GM10248 (cell line): ENCODE results near the gene OSTN.

Experiments
- CTCF ChIA-PET: fragments of 300-600 bp; sonication (Branson Sonifier 250); formaldehyde crosslinking; extraction: SDS; loops from one replicate; lab custom pipeline; 2021; ENCODE audit warnings: antibody characterized with exemption; lab: Yijun Ruan, JAX
- POLR2A ChIA-PET: fragments of 350-650 bp; sonication (Branson Sonifier 250); formaldehyde crosslinking; extraction: SDS; loops from one replicate; lab custom pipeline; 2020; ENCODE audit warnings: antibody characterized with exemption; lab: Yijun Ruan, JAX
- DNase-seq: peaks from one replicate; pipeline ENCODE4 v3.0.0; 2012; ENCODE audit errors: extremely low spot score
- CTCF ChIP-seq: IDR thresholded peaks from 2 replicates; pipeline ENCODE4 v1.5.1; 2012; ENCODE audit warnings: mild to moderate bottlenecking, low read depth; ENCODE audit errors: extremely low read depth, missing control alignments, control extremely low read depth

Gene OSTN

DNA sequence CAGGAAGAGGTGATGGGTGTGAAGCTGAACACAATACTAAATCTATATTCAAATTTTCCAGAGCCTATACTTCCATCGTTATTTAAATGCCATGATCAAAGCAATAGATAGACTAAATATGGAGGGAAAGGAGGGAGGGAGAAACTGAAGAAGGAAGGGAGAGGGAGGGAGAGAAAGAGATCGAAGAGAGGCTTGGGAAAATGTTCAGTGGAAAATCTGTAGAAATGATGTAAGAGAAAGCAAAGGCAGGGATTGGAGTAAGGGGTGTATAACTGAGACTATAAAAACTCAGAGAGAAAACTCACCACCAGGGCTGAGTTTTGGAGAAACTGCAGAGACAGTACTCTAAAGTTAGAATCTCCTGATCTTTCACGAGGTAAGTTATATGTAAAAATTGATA, at the start of gene OSTN:
TSS of gene OSTN (plus strand) at position 310 of the 400 bp plus-strand sequence. CDS start 13,292 bp downstream, outside the sequence.
- ChIA-PET POLR2A (no interaction called here), CTCF (interaction anchor here (1.3 kb wide), 1 partner anchor 36 kb away, joined by 5 read pairs; no protein-coding TSS in a partner anchor)
- no peak for TF ChIP-seq CTCF
- no peak for DNase-seq

- TF ChIP-seq CTCF: no peak
- ChIA-PET CTCF (interaction anchor here (1.6 kb wide), 1 partner anchor 84 kb away, joined by 3 read pairs; no protein-coding TSS in a partner anchor), POLR2A (no interaction called here)
- DNase-seq: no peak
Measured at GRCh38 chr3:191151653-191152052, 47.4 kb upstream of the OSTN start.

- TF ChIP-seq CTCF: no peak
- DNase-seq: no peak
- ChIA-PET CTCF (no interaction called here), POLR2A (no interaction called here)
Measured at GRCh38 chr3:191154827-191155226, 44.2 kb upstream of the OSTN start.

DNA sequence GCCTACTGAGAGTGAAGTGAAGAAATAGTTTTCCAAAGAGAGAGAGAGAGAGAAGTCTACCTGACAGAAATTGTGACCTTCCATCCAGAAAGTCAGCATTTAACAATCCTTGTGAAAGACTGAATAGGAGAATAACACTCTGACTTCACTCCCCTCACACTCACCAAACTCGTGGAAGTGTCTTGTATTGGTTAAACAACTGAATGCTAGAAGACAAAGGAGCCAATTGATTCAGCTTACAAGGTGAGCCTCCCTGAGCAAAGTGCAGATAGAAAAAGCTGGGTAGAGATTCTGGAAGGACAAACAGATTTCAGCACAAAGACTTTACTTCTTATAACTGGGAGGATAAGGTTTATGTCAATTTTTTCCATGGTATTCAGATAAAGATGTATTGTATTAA, 40.8 kb upstream of the OSTN start:
- ChIA-PET CTCF (no interaction called here), POLR2A (no interaction called here)
- no peak for TF ChIP-seq CTCF
- no peak for DNase-seq

DNA sequence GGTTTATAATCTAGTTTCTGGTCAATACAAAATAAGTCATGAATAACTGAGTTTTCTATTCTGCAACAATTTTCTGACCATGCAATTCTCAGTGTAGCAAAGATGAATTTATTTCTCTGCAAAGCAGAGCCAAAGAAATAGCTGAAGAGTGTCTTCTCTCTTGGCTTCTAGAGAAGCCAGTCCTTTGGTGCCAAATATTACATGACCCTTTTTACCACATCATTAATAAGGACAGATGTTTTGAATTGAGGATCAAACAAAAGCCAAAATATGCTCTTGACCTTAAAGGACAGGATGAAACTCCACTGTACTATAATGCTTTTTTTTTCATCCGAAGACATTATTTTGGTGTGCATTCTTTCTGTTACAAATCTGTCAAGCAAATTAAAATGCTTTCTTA, 40.2 kb upstream of the OSTN start:
- ChIA-PET POLR2A (no interaction called here), CTCF (interaction anchor here (1.6 to 2.3 kb wide), 2 partner anchors 11 to 13 kb away, joined by 4 to 7 read pairs; no protein-coding TSS in a partner anchor)
- DNase-seq: no peak
- TF ChIP-seq CTCF: no peak

DNA sequence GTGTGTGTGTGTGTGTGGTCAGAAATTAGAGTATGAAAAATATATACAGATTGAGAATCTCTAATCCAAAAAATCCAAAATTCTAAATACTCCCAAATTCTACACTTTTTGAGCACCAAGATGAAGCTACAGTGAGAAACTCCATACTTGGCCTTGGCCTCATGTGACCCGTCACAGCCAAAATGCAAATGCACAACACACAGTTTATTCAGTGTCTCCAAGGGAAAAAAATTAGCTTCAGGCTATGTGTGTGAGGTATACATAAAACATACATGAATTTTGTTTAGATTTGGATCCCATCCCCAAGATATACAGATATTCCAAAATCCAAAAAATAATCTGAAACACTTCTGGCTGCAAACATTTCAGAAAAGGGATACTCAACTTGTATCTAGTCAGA, 33.2 kb upstream of the OSTN start:
- ChIA-PET POLR2A (no interaction called here), CTCF (interaction anchor here (1.0 to 1.5 kb wide), 2 partner anchors 10 to 20 kb away, joined by 3 to 4 read pairs; no protein-coding TSS in a partner anchor)
- no peak for TF ChIP-seq CTCF
- no peak for DNase-seq
